H54 (cell line): Measurements from ENCODE around the gene NCOR1.
"Not testable (repeated sequence)": the region's sequence is repeated elsewhere in the genome, so short reads cannot be mapped to it uniquely, and the experiment has no call there.

Source experiments
- DNase-seq: peaks from one replicate; pipeline ENCODE4 v3.0.0; 2011; ENCODE audit warnings: low spot score, mixed read lengths; ENCODE audit not compliant: insufficient read length
- FAIRE-seq: peaks from 3 replicates; lab custom pipeline; 2011; peaks lifted over from hg19 to GRCh38; lab: Jason Lieb, UNC
- POLR2A ChIP-seq: IDR thresholded peaks from 2 replicates; pipeline ENCODE4 v1.6.1; 2011; ENCODE audit warnings: low read depth, mild to moderate bottlenecking, low read length

NCOR1 gene

DNA sequence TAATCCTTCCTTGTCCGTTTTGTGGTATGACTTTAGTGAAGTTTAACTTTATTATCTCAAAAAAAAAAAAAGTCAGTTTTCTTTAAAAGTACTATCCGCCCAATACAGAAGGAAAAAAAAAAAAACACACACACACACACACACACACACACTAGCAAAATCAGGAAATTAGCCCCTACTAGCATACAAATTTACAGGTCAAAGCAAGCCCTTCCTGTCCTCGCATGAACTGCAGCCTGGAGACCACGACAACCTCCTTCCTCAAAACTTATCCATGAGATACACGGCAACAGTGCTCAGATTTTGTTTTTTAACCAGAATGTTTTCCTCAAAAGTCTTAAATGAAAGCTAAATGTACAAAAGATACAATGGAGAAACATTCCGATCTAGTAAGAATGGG lies 16.2 kb downstream of the NCOR1 start:
- DNase-seq = no peak
- TF ChIP-seq POLR2A = no peak
- no peak for FAIRE-seq

DNA sequence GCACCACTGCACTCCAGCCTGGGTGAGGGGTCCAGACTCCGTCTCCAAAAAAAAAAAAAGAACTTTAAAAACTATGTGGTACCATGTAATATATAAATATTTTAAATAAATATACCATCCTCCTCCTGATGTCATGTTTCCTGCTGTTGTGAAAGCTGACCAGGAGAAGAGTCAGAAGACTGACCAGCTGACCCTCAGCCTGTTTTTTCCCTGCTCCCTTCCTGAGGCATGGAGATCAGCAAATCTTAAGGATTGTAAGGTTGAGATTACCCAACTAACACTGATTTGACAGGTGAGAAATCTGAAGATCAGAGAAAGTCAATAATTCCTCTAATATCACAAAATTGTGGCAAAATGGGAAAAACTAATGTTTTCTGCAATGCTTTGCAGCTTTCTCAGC lies 18.1 kb downstream of the NCOR1 start:
- DNase-seq = no peak
- FAIRE-seq = no peak
- no peak for TF ChIP-seq POLR2A

DNA sequence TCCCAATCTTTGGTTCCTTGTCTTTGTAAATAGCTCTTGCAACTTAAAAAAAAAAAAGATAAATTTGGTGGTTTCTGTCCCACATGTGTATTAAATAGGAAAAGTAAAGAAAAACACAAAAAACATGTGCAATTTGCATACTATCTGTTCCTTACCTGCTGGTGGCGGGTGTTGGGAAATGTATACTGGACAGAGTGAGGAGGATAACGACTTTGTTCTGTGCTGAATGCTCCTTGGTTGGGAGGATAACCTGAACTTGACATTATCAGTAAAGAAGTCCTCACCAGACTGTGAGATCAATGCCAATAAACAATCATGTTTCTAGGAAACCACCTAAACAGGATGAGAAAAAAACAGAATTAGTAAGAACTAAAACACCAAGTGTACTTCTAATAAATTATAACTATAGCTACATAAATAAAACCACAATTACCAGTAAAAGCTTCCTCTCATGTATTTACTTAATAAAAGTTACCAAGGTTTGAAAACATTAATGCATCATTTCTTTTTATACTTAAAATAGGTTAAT lies 21.0 kb downstream of the NCOR1 start:
- not testable (repeated sequence) for FAIRE-seq, DNase-seq

DNA sequence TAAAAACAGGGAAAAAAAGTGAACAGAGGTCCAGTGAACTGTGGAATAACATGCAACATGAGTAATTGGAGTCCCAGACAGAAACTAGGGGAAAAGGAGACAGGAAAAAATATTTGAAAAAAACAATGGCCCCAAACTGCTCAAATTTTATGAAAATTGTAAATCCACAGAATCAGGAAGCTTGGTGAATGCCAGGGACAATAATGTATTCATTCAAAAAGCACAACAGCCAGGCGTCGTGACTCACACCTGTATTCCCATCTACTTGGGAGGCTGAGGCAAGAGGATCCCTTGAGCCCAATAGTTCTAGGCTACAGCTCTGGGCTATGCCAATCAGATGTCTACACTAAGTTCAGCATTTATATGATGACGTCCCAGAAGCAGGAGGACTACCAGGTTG lies 23.7 kb downstream of the NCOR1 start:
- DNase-seq (no peak), FAIRE-seq (no peak)
- no peak for TF ChIP-seq POLR2A

DNA sequence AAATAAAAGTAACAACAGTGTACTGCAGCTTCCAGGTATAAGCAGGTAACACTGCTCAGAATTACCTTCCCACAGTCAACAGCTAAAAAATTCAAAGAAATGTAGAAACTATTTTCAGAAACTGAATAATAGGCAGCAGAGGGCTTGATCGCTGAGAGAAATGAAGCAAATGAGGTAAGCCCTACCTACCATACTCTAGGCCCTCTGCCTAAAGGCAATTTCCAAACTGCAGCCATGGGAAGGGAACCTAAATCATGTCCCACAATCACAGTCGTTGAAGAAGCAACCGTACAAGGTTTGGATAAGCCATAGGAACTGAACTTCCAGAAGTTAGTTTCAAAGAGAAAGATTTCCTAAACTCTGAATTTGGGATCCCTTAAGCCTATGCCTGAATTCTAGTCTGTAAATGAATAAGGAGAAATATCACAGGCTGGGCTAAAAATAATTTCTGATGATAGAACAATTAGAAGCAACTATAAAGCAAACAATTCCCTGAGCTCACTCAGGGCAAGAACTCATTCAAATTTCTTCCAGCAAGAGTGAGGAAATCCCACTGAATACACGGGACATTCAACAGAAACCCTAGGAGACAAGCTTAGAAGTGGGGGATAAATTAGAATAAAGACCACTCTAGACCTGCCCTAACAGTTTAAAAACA lies 24.5 kb downstream of the NCOR1 start:
- no peak for TF ChIP-seq POLR2A
- DNase-seq (no peak), FAIRE-seq (no peak)

DNA sequence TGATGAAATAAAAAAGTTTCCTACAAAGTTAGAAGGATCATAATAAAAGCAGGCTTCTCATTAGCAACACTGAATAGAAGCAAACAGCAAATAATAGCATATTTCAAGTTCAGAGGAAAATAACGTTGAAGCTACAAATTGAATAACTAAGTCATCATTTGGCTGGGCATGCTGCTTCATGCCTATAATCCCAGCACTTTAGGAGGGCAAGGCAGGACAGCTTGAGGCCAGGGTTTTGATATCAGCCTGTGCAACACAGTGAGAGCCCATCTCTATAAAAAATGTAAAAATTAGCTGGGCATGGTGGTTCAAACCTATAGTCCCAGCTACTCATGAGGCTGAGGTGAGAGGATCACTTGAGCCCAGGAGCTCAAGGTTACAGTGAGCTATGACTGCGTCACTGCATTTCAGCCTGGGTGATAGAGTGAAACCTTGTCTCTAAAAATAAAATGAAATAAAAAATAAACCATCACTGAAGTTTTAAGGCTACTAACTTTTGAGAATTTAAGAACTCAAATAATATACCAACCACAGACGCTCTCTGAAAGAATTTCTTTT lies 25.5 kb downstream of the NCOR1 start:
- DNase-seq (no peak), FAIRE-seq (no peak)
- no peak for TF ChIP-seq POLR2A

DNA sequence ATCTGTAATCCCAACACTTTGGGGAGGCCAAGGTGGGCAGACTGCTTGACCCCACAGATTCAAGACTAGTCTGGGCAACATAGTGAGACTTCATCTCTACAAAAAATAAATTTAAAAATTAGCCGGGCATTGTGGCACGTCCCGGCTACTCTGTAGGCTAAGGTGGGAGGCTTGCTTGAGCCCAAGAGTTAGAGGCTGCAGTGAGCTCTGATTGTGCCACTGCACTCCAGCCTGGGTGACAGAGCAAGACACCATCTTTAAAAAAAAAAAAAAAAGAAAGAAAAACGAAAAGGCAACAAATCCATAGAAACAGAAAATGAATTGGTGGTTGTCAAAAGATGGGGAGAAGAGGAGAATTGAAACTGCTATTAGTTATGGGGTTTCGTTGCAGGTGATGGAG lies 27.7 kb downstream of the NCOR1 start:
- TF ChIP-seq POLR2A = no peak
- FAIRE-seq = no peak
- no peak for DNase-seq

DNA sequence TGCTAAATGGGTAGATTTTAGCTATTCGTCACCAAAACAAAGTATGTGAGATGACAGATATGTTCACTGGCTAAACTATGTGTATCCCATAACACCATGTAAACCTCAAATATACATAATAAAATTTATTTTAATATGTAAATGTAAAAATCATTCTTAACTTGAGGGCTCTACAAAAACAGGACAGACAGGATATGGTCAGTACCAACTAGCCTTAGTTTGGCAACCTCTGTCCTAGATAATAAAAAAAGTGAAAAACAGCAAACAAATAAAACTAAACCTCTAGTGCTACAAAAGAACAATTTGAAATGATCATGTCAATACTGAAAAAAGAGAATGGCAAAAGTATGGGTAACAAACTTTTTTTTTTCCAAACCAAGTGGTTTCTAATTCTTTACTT lies 33.8 kb downstream of the NCOR1 start:
- no peak for DNase-seq
- no peak for TF ChIP-seq POLR2A
- FAIRE-seq = no peak

DNA sequence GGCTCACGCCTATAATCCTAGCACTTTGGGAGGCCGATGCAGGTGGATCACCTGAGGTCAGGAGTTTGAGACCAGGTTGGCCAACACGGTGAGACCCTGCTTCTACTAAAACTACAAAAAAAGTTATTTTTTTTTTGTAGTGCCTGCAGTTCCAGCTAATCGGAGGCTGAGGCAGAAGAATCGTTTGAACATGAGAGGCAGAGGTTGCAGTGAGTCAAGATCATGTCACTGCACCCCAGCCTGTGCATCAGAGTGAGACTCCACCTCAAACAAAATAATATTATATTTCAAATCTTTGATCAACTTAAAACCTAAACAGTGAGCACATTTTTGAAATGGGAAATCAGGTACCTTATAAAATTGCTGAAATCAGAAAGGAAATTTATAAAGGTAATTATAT lies 36.5 kb downstream of the NCOR1 start:
- FAIRE-seq = no peak
- no peak for DNase-seq
- TF ChIP-seq POLR2A = no peak

DNA sequence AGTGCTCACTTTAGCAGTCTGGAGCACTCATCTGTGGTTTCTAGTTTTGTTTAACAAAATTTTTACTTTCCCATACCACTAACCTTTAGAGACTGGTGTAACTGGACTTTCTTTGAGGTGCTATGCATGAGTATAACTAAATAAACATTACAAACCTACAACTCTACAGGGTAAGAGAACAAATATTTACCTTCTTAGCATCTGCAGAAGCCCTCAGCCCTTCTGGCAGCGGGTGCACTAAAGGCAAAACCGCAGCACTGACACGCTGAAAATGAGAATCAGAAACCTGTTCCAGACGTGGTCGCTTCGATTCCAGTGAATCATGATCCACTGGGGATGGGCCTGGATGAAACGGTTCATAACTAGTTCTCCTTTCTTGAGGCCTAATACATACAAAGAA lies 43.7 kb downstream of the NCOR1 start:
- no peak for DNase-seq
- no peak for FAIRE-seq
- no peak for TF ChIP-seq POLR2A

DNA sequence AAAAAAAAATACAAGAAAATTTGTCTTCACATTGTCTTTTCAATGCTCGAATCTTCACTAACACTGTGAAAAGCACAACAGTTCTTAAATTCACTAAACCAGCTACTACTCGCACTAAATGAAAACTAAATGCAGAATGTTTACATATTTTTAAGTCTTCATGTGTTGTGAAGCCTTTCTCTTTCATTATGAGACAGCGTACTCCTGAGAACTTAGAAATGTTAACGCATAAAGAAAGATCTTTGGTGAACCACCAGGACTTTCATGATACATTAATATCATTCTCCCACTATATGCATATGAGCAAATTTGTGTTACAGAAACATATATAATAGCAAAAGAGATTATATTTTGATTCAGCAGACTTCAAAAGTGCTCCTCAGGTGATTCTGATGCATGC lies 48.6 kb downstream of the NCOR1 start:
- not testable (repeated sequence) for DNase-seq
- peak; percentile 48 for FAIRE-seq

DNA sequence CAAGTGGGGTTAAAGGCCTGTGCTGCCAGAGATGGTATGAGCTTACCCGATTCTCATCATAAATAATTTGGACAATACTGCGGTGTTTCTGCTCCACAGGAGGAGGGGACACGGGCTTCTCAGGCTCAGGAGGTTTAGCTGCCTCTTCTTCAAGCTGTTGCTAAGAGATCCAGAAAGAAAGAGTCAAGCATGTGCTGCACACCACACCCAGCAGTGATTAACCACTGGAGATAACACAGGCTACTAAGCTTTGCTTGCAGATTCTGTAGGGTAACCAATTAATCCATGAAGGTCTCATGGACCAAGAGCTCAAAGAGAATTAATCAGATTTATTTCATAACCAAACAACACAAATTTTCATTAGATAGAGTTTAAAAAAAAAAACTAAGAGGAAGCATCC lies 56.6 kb downstream of the NCOR1 start:
- FAIRE-seq = no peak
- no peak for DNase-seq
- TF ChIP-seq POLR2A = no peak

DNA sequence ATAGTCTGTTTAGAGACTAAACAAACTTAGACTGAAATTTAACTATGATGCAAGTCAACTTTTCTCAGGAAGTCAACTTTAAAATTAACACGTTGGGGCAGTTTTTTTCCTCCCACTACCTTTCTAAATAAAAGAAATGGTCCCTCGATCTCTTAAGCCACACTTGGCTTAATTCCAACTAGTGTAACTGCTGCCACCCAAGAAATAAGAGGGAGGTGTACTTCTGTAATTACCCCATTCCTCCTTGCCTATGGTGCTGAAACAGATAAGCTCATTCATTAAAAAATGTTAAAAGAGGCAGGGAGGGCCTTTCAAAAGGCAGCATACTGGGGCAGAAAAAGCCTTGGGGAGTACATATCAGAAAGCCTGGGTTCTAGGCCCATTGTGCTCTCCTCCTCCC lies 59.8 kb downstream of the NCOR1 start:
- TF ChIP-seq POLR2A = no peak
- DNase-seq (no peak), FAIRE-seq (no peak)

DNA sequence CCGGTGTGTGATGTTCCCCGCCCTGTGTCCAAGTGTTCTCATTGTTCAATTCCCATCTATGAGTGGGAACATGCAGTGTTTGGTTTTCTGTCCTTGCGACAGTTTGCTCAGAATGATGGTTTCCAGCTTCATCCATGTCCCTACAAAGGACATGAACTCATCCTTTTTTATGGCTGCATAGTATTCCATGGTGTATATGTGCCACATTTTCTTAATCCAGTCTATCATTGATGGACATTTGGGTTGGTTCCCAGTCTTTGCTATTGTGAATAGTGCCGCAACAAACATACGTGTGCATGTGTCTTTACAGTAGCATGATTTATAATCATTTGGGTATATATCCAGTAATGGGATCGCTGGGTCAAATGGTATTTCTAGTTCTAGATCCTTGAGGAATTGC lies 63.0 kb downstream of the NCOR1 start:
- not testable (repeated sequence) for FAIRE-seq, DNase-seq

DNA sequence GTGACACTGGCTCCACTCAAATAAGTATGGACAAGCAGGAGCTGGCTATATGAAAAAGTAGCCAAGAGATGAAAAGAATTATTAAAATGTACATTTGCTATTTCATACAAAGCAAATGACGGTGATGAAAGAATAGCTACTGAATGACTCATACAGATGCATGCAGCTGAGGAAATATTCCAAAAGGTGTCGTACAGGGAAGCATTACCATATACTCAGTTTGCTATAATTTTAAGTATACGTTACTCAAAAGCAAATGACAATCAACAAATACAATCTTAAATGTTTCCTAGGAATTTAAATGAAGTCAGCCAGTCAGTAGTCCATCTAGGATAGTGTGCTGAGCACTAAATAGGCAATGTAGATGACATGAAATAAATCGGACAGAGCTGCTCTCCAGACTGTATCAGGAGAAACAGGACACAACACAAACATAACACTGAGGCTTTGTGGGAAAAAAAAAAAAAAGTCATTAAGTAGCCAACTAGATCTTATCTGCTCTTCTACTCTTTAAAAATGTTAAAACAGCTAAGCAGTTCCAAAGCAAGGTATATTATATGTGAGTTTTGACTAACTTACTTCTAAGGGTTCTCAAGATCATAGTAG lies 65.0 kb downstream of the NCOR1 start:
- FAIRE-seq = peak; percentile 90
- no peak for TF ChIP-seq POLR2A
- DNase-seq = peak; percentile 9

DNA sequence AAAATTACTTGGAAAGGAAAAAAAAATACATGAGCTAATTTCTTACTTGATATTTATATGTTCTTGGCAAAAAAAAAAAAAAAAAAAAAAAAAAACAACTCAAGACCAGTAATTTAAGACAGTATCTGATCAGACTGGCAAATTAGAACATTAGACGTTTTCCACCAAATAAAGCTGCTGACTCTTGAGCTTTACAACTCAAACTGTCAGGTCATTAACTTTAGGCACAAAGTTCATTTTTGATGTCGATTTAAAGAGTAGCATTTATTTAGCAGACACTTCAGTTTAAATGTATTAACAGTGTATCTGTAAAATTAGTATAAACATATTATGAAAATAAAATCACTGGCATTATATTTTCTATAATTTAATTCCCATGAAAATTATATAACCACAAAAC lies 66.7 kb downstream of the NCOR1 start:
- no peak for TF ChIP-seq POLR2A
- DNase-seq (no peak), FAIRE-seq (no peak)

DNA sequence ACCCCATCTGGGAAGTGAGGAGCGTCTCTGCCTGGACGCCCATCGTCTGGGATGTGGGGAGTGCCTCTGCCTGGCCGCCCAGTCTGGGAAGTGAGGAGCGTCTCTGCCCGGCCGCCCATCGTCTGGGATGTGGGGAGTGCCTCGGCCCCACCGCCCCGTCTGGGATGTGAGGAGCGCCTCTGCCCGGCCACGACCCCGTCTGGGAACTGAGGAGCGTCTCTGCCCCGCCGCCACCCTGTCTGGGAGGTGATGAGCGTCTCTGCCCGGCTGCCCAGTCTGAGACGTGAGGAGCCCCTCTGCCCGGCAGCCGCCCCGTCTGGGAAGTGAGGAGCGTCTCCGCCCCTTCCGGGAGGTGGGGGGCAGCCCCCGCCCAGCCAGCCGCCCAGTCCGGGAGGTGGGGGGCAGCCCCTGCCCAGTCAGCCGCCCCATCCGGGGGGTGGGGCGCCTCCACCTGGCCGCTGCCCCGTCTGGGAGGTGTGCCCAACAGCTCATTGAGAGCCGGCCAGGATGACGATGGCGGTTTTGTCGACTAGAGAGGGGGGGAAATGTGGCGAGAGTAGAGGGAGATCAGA lies 69.9 kb downstream of the NCOR1 start:
- not testable (repeated sequence) for DNase-seq, FAIRE-seq
